A549 (cell line): ENCODE data around the gene FASTKD3.

ENCODE experiments used
- BHLHE40 ChIP-seq: IDR thresholded peaks from 2 replicates; pipeline ENCODE4 v1.6.1; 2012; ENCODE audit warnings: low read depth, low read length, inconsistent platforms
- CBX2 ChIP-seq: fragments of 200-600 bp; sonication (generic); IDR thresholded peaks from 2 replicates; pipeline ENCODE4 v1.6.1; 2016; ENCODE audit warnings: low read depth, mild to moderate bottlenecking, borderline replicate concordance
- EHMT2 ChIP-seq: fragments of 200-600 bp; sonication (generic); IDR thresholded peaks from 2 replicates; pipeline ENCODE4 v1.6.1; 2016; ENCODE audit warnings: antibody characterized with exemption, low read depth, mild to moderate bottlenecking, moderate library complexity
- EP300 ChIP-seq, 2 experiments: fragments of >200 bp; sonication (Bioruptor Twin); formaldehyde crosslinking; IDR thresholded peaks; 2 replicates in 1 of 2; 3 replicates in 1 of 2; pipeline ENCODE4 v1.6.1; 2016 to 2017
- HDAC2 ChIP-seq: fragments of 200-600 bp; sonication (generic); IDR thresholded peaks from 2 replicates; pipeline ENCODE4 v1.6.1; 2016
- POLR2A ChIP-seq: IDR thresholded peaks from 2 replicates; pipeline ENCODE4 v1.6.1; 2012; ENCODE audit warnings: mild to moderate bottlenecking, low read length
- RAD21 ChIP-seq, 2 experiments: fragments of >200 bp in 1 of 2; sonication (Bioruptor Twin) in 1 of 2; formaldehyde crosslinking in 1 of 2; IDR thresholded peaks in 1 of 2; conservative IDR thresholded peaks in 1 of 2; 2 replicates in 1 of 2; 3 replicates in 1 of 2; pipeline ENCODE4 v1.6.1; 2012 to 2018; ENCODE audit warnings: inconsistent platforms in 1 of 2
- RARB ChIP-seq: fragments of 250-450 bp; sonication (Bioruptor Pico); IDR thresholded peaks from 2 replicates; pipeline ENCODE4 v1.8.0; 2021; ENCODE audit warnings: mild to moderate bottlenecking, moderate library complexity
- RFX5 ChIP-seq: fragments of 450-650 bp; IDR thresholded peaks from 2 replicates; pipeline ENCODE4 v1.7.1; 2014; ENCODE audit warnings: antibody characterized with exemption, mild to moderate bottlenecking, moderate library complexity
- SMC3 ChIP-seq: fragments of >200 bp; sonication (Bioruptor Twin); formaldehyde crosslinking; IDR thresholded peaks from 3 replicates; pipeline ENCODE4 v1.6.1; 2018; ENCODE audit warnings: inconsistent platforms
- TF ChIP-seq, protein P1 (sequence below): fragments of >200 bp; sonication (Bioruptor Twin); formaldehyde crosslinking; IDR thresholded peaks from 3 replicates; pipeline ENCODE4 v1.5.1; 2016
- TF ChIP-seq, protein P2 (sequence below): fragments of 250-450 bp; sonication (Bioruptor Pico); IDR thresholded peaks from 2 replicates; pipeline ENCODE4 v1.5.0; 2021; ENCODE audit warnings: mild to moderate bottlenecking, moderate library complexity, borderline replicate concordance
- TF ChIP-seq, protein P3 (sequence below): fragments of 450-650 bp; IDR thresholded peaks from 2 replicates; pipeline ENCODE4 v1.6.1; 2014; ENCODE audit warnings: antibody characterized with exemption

DNA sequence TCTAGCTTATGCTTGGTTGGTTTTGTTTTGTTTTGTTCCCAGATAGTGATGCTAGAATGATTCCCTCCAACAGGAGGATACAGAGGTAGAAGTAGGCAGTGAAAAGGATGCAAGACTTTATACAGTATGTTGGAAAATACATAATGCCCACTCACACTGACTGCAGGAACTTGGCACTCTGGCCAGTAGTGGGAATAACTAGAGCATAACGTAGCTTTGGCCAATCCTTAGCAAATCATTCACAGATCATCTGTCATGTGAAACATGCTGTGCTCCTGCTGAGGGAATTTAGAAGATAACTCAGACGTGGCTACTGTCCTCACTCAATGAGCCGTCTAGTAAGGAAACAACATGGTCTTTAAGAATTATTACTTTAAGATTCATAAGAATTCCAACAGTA is 31.4 kb downstream of the FASTKD3 start:
- TF ChIP-seq CBX2, result no peak
- TF ChIP-seq, protein P1, sequence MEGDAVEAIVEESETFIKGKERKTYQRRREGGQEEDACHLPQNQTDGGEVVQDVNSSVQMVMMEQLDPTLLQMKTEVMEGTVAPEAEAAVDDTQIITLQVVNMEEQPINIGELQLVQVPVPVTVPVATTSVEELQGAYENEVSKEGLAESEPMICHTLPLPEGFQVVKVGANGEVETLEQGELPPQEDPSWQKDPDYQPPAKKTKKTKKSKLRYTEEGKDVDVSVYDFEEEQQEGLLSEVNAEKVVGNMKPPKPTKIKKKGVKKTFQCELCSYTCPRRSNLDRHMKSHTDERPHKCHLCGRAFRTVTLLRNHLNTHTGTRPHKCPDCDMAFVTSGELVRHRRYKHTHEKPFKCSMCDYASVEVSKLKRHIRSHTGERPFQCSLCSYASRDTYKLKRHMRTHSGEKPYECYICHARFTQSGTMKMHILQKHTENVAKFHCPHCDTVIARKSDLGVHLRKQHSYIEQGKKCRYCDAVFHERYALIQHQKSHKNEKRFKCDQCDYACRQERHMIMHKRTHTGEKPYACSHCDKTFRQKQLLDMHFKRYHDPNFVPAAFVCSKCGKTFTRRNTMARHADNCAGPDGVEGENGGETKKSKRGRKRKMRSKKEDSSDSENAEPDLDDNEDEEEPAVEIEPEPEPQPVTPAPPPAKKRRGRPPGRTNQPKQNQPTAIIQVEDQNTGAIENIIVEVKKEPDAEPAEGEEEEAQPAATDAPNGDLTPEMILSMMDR, result no peak
- no peak for TF ChIP-seq POLR2A
- TF ChIP-seq RFX5, result no peak
- TF ChIP-seq RARB (CRISPR knock-in tag), result no peak
- TF ChIP-seq, protein P2, sequence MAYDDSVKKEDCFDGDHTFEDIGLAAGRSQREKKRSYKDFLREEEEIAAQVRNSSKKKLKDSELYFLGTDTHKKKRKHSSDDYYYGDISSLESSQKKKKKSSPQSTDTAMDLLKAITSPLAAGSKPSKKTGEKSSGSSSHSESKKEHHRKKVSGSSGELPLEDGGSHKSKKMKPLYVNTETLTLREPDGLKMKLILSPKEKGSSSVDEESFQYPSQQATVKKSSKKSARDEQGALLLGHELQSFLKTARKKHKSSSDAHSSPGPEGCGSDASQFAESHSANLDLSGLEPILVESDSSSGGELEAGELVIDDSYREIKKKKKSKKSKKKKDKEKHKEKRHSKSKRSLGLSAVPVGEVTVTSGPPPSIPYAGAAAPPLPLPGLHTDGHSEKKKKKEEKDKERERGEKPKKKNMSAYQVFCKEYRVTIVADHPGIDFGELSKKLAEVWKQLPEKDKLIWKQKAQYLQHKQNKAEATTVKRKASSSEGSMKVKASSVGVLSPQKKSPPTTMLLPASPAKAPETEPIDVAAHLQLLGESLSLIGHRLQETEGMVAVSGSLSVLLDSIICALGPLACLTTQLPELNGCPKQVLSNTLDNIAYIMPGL (CRISPR knock-in tag), result no peak
- no peak for TF ChIP-seq EHMT2
- no peak for TF ChIP-seq BHLHE40
- TF ChIP-seq HDAC2, result no peak
- no peak for TF ChIP-seq EP300 (IDR thresholded peaks at IDR 0.05)
- TF ChIP-seq SMC3, result no peak
- no peak for TF ChIP-seq RAD21 (conservative IDR thresholded peaks at IDR 0.05 in 1 of 2, IDR thresholded peaks at IDR 0.05 in 1 of 2)
- TF ChIP-seq, protein P3, sequence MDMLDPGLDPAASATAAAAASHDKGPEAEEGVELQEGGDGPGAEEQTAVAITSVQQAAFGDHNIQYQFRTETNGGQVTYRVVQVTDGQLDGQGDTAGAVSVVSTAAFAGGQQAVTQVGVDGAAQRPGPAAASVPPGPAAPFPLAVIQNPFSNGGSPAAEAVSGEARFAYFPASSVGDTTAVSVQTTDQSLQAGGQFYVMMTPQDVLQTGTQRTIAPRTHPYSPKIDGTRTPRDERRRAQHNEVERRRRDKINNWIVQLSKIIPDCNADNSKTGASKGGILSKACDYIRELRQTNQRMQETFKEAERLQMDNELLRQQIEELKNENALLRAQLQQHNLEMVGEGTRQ, result no peak
